AG20443 (cell line): ENCODE measurements around the gene GRIK2.
A peak's percentile ranks its signal among the peaks of the same experiment; 100 is the strongest.

ENCODE experiments used
- DNase-seq: peaks from one replicate; pipeline ENCODE4 v3.0.0; 2012; ENCODE audit warnings: low spot score, mixed read lengths

GRIK2 gene

DNA sequence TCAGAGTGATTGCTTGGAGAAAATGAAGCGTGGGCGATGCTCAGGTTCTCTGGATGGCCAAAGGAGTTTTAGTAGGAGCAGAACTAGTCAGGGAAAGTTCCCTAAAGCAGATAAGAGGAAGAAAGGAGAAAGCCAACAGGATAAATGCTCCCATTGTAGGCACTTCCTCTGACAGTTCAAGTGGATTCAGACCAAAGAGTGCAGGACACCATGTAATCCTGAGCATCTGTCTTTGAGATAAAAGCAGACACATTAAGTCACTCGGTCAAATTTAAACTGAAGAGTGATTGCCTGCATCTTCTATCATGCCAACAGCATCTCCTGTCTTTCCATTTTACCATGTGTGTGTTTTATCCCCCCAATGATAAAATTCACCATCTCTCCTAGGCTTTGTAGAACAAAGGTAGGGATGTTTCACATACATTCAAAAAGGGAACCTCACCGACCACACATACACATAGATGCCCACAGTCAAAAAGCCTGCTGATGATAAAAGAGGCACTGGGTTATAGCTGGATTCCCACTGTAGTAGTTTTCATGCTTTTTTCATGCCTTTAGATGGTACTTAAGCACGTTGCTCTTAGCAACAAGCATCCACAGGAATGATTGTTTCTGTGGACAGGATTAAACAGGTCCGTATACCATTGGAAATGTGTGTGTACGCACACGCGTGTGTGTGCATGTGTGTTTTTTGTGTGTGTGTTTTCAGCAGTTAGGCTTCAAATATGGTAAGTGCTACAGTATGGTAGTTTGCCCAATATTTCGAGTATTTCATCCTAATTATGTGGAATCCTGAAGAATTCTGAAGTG lies 7.0 kb downstream of the GRIK2 start:
- DNase-seq: no peak

GRCh38 chr6:101401171-101401570 lies 7.7 kb downstream of the GRIK2 start:
- DNase-seq: no peak

GRCh38 chr6:101401792-101402621 lies 8.5 kb downstream of the GRIK2 start:
- DNase-seq: peak; percentile 77

- DNase-seq: peak; percentile 62
These were observed 9.1 kb downstream of the GRIK2 start for GRCh38 chr6:101402622-101403031.

GRCh38 chr6:101403216-101403945 lies 9.9 kb downstream of the GRIK2 start:
- no peak for DNase-seq

DNA sequence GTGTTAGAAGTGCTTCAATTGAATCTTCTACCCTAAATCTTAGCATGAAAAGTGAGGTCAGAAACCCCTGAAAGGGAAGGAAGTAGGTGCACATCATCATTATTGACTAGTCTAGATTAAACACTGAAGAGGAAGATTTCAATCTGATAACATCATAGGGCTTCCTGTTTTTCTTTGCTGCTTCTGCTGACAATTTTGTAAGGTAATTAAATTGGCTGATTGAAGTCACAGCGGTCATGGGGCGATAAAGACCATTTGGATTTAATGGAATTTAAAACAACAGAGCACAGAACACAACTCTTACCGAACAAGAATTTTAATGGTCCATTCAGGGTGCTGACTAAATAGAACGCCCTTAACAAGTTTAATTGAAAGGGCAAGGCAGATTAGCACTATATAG lies 11.3 kb downstream of the GRIK2 start:
- no peak for DNase-seq

DNA sequence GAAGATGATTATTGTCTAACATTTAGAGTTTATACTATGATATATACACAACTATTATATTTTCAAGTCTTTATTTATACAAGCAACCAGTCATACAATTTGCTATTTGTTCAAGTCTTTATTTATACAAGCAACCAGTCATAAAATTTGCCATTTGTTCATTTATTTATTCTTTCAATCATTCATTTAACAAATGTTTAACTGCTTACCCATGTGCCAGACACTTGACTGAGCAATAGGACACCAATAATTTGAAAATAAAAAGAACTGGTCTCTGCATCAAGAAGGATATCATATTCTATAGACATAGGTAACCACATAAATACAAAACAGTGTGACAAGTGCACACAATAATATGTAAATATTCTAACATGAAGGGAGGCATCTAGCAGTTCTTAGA lies 20.3 kb downstream of the GRIK2 start:
- no peak for DNase-seq

DNA sequence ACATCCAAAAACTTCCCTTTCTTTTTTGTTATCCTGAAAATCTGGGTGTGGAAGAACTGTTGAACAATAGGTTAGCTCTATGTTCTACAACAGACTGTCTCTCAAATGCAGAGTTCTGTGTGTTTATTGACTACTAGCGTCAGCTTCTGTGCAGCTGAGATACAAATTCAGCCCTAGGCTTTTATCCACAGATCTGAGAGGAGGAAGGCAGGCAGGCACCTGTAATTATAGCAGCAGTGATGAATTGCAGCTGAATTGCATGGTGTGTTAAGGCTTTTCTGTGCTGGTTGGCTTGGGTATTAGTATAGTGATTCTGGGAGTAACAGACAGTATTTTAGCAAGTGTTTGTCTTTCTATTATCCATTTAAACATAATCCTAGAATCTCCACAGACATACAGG lies 24.4 kb downstream of the GRIK2 start:
- no peak for DNase-seq

GRCh38 chr6:101422251-101422650 lies 28.7 kb downstream of the GRIK2 start:
- DNase-seq: no peak

- no peak for DNase-seq
These were observed 29.3 kb downstream of the GRIK2 start for GRCh38 chr6:101422811-101423210.

DNA sequence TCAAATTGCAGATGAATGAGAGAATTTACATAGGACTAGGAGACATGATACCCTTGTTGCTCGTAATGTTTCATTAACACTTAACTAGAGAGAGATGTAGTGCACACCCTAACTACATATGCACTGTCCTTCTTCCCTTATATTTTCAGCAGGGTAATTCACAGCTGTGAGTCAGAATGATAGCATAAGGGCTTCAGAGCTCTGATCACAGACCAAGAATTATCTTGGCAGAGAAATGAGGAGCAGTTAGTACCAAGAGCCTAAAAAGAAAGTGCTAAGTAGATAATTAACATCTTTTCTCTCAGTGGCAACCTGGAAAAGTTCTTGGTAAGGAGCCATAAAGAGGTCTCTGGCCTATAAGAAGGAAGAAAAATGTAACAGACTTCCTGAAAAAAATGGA lies 35.8 kb downstream of the GRIK2 start:
- DNase-seq: peak; percentile 19

- no peak for DNase-seq
These were observed 36.3 kb downstream of the GRIK2 start for GRCh38 chr6:101429845-101430244.

DNA sequence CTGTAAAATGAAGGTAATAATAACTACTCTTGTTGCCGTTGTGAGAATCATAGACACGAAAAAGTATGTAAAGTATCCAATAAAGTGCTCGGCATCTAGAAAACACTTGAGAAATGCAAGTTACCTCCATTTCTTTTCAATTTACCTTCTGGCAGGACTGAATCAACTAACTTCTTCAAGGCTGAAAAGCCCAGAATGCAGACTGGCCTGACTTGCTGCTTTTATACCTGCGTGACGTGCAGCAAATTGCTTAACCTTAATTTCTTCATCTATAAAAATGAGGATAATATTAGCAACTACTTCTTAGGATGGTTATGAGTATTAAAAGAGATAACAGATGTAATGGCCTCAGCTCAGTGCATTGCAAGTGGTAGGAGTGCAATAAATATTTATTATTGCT lies 39.6 kb downstream of the GRIK2 start:
- DNase-seq: no peak

GRCh38 chr6:101434601-101435000 lies 41.1 kb downstream of the GRIK2 start:
- DNase-seq: no peak

- DNase-seq: no peak
These were observed 41.5 kb downstream of the GRIK2 start for GRCh38 chr6:101435038-101435437.

- no peak for DNase-seq
These were observed 46.3 kb downstream of the GRIK2 start for GRCh38 chr6:101439790-101440189.

GRCh38 chr6:101443315-101443714 lies 49.8 kb downstream of the GRIK2 start:
- DNase-seq: no peak

- DNase-seq: no peak
These were observed 51.2 kb downstream of the GRIK2 start for GRCh38 chr6:101444717-101445116.

GRCh38 chr6:101445527-101445926 lies 52.0 kb downstream of the GRIK2 start:
- DNase-seq: peak; percentile 64

DNA sequence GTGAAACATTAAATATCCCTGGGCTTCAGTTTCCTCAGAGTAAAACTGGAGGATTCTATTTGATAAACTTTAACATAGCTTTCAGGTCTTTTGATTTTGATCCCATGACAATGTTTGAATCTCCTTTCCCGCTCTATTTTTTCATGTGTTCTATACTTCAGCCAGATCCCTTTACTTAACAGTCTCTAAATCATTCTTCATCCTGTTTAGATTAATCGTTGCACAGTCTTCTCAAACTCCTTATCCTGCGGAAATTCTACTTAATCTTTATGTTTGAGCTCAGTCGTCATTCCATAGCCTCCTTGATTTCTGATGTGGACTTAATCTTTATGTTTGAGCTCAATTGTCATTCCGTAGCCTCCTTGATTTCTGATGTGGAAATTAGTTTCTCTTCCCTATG lies 57.4 kb downstream of the GRIK2 start:
- DNase-seq: no peak

DNA sequence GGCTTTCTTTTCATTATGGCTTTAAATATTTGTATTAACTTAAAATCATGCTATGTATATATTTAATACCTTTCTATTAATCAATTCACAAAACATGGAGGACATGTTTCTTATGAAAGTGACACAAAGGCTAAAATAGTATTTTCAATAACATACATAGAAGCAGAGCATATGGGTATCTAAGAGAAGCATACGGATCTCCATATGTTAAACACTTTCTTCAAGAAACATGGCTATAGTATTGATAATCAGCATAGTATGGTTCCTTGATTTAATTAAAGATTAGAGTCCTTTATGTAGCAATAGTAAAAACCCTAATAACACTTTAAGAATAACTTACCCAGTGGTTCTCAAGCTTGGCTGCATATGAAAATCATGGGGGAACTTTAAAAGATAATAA lies 58.5 kb downstream of the GRIK2 start:
- no peak for DNase-seq

DNA sequence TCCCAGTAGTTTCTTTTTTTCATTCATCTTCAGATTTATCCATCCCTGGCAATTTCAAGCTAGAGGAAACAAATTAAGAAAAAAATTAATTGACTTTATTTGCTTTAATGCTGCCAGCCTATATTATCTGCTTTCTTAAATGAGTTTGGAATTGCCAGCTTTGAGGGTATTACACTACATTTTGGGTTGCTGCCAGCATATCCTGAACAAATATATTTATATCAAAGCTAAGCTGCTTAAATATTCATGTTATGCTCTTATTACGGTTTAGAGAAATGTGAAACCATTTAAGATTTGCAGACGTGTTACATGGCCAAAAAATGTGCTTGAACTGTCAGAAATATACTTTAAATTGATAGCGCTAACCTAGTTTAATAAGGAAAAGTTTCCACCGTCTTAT lies 59.7 kb downstream of the GRIK2 start:
- DNase-seq: no peak
